Subcutaneous adipose tissue (tissue), 4 donors: ENCODE data around the gene LCN1. TPM values are rescaled to one million over a fixed set of nuclear protein-coding genes. Genes with fewer than 3 reads are reported as not detected.

Source experiments
- CTCF ChIP-seq: fragments of 450-650 bp; IDR thresholded peaks from one replicate; pipeline ENCODE4 v1.5.1; 2016; ENCODE audit warnings: low read depth, mild to moderate bottlenecking, control low read depth, antibody characterized with exemption, moderate library complexity
- total RNA-seq, 4 donors: library from RNA; depleted of rRNA; stranded (reverse); fragments of >200 nt; gene quantifications; one replicate each; pipeline ENCODE4 v1.1.0, GENCODE V29; 2016

Gene LCN1
- total RNA-seq, 4 donors from 2014 or later = not detected

GRCh38 chr9:135555910-135556309 lies 34.7 kb downstream of the LCN1 start:
- TF ChIP-seq CTCF = no peak

- no peak for TF ChIP-seq CTCF
Measured at GRCh38 chr9:135559606-135560005, 38.4 kb downstream of the LCN1 start.

- no peak for TF ChIP-seq CTCF
Measured at GRCh38 chr9:135561391-135562234, 40.4 kb downstream of the LCN1 start, which contains the start of gene PAEP. Gene PAEP (plus strand): TSS chr9:135561756.

GRCh38 chr9:135562235-135562745 lies 41.0 kb downstream of the LCN1 start:
- no peak for TF ChIP-seq CTCF

GRCh38 chr9:135563039-135563476 lies 41.8 kb downstream of the LCN1 start:
- no peak for TF ChIP-seq CTCF

GRCh38 chr9:135563858-135564257 lies 42.6 kb downstream of the LCN1 start:
- no peak for TF ChIP-seq CTCF

- no peak for TF ChIP-seq CTCF
Measured at GRCh38 chr9:135565141-135565628, 43.9 kb downstream of the LCN1 start.
